Cortex of kidney (tissue), 1 donor: Measurements from ENCODE around the gene AZU1.
"Not testable (repeated sequence)": the region's sequence is repeated elsewhere in the genome, so short reads cannot be mapped to it uniquely, and the experiment has no call there.

ENCODE experiments used
- DNase-seq: peaks from one replicate; lab custom pipeline; 2025; lab: John Stamatoyannopoulos, UW

The AZU1 gene

DNA sequence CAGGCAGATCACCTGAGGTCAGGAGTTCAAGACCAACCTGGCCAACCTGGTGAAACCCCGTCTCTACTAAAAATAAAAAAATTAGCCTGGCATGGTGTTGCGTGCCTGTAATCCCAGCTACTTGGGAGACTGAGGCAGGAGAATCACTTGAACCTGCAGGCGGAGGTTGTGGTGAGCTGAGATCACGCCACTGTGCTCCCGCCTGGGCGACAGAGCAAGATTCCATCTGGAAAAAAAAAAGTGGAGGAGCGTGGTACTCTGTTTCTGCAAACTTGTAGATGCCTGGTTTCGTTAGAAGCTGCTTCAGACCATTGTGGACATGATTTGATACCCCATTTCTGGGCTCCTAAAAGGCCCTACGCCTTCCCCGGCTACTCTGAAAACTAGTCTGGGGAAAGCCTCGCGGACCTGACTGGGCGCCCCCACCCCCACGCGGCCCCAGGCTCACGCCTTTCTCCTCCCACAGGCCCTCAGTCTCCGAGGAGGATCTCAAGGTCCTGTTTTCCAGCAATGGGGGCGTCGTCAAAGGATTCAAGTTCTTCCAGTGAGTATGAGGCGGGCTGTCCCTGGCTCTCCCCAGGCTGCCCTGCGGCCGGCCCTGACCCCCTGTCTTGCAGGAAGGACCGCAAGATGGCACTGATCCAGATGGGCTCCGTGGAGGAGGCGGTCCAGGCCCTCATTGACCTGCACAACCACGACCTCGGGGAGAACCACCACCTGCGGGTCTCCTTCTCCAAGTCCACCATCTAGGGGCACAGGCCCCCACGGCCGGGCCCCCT lies 17.4 kb upstream of the AZU1 start:
- no peak for DNase-seq

DNA sequence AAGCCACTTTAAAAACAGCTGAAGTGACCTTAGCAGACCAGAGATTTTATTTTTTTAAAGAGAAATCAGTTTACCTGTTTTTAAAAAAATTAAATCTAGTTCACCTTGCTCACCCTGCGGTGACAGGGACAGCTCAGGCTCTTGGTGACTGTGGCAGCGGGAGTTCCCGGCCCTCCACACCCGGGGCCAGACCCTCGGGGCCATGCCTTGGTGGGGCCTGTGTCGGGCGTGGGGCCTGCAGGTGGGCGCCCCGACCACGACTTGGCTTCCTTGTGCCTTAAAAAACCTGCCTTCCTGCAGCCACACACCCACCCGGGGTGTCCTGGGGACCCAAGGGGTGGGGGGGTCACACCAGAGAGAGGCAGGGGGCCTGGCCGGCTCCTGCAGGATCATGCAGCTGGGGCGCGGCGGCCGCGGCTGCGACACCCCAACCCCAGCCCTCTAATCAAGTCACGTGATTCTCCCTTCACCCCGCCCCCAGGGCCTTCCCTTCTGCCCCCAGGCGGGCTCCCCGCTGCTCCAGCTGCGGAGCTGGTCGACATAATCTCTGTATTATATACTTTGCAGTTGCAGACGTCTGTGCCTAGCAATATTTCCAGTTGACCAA lies 16.7 kb upstream of the AZU1 start:
- no peak for DNase-seq

DNA sequence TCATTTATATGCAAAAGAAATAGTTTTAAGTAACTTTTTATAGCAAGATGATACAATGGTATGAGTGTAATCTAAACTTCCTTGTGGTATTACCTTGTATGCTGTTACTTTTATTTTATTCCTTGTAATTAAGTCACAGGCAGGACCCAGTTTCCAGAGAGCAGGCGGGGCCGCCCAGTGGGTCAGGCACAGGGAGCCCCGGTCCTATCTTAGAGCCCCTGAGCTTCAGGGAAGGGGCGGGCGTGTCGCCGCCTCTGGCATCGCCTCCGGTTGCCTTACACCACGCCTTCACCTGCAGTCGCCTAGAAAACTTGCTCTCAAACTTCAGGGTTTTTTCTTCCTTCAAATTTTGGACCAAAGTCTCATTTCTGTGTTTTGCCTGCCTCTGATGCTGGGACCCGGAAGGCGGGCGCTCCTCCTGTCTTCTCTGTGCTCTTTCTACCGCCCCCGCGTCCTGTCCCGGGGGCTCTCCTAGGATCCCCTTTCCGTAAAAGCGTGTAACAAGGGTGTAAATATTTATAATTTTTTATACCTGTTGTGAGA lies 16.1 kb upstream of the AZU1 start:
- DNase-seq = no peak

DNA sequence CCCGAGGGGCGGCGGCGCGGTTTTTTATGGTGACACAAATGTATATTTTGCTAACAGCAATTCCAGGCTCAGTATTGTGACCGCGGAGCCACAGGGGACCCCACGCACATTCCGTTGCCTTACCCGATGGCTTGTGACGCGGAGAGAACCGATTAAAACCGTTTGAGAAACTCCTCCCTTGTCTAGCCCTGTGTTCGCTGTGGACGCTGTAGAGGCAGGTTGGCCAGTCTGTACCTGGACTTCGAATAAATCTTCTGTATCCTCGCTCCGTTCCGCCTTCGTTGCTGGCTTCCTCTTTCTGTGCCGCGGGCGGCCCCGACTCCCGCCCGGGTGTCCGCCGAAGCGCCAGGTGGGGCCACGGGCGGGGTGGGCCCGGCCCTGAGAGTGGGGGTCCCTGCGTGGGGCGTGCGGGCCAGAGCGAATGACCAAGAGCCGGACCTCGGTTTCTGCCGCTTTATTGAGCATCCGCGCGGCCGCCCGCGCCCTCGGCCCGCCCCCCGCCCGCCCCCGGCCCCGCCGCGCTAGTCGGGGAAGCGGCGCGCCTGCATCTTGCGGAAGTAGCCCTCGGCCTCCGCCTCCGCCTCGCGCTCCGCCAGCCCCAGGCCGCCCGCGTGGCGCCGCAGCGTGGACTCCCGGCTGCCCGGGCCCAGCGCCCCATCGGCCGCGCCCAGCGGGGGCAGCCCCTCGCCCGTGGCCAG lies 15.4 kb upstream of the AZU1 start:
- DNase-seq = no peak

DNA sequence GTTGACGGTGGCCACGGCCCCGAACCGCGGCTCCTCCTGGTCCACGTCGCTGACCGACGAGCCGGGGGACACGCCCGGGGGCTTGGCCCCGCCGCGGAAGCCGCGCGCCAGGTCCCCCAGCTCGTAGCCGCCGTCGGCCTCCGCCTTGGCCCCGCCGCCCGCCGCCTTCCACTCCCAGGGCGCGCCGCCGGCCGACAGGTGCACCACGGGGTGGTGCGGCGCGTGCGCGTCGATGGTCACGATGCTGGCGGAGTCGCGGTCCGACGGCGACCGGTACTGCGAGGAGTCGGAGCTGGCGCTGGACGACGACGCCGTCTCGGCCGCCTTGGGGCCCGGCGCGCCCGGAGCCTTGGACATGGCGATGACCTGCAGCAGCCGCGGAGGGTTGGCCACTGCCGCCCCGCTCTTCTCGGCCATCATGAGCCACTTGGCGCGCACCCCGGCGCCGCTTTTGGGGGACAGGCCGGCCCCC lies 14.9 kb upstream of the AZU1 start:
- DNase-seq = no peak

DNA sequence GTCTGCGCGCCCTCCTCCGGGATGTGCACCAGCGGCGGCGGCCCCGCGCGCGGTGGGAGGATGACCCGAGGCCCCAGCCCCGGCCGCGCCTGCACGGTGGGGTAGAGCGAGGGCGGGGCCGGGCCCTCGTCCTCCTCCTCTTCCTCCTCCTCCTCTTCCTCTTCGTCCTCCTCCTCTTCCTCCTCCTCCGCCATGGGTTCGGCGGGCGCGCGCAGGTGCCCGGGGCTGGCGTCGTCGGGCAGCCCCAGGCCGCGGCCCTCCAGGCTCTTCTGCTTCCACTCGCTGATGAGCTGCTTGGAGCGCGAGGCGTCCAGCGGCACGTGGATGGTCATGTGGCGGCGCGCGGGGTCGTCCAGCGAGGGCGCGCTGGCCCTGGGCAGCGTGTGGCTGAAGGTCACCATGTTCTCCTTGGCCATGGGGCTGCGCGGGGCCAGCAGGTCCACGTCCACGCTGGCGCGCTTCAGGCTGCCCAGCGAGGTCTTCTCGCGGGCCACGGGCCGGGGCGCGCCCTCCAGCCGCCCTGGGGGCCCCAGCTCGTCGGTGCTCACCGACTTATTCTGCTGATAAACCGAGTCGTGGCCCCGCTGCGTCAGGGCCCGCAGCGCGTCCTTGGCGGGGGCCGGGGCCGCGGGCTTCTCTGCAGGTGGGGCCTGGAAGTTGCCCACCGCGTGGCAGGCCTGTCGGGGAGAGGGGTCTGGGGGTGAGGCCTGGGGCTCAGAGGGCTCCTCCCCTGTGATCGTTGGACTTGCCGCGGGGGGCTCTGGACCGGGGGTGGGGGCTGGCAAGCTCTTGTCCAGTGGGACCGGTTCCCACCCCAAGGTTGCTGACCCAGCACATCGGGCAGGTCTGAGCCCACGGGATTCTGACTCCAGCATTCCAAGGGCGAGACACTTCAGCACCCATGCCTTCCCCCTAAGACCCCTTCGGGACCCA lies 14.2 kb upstream of the AZU1 start:
- no peak for DNase-seq

DNA sequence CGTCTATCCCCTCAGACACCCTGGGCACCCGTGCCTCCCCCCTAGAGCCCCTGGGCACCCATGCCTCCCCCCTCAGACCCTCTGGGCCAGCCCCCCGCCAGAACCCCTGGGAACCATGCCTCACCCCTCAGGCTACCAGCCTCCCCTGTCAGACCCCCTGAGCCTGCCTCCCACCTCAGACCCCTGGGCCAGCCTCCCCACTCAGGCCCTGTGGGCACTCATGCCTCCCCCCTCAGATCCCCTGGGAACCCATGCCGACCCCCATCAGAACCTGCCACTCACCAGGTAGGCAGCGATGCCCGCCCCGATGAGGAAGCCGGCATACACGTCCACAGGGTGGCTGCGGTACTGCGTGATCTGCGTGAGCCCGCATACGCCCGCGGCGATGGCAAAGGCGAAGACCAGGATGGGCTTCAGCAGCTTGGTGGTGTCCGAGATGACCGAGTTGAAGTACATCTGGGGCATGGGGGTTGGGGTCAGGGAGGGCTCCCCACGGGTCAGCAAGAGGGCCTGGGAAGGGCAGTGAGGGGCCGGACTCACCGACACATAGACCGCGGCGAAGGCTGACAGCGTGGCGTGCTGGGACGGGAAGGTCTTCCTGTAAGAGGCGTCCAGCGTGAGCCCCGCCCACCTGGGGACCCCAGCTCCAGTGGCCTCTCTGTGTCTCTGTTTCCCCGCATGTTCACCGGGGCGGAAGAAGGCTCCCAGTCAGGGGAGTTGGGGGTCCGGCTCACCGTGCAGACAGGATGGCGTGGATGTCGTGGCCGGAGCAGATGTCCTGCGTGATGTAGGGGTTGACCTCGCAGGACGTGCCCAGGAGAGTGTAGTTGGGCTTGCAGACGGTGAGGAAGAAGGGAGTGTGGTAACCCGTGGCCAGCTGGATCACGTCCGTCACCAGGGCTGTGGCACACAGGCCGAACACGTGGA lies 13.2 kb upstream of the AZU1 start:
- no peak for DNase-seq

DNA sequence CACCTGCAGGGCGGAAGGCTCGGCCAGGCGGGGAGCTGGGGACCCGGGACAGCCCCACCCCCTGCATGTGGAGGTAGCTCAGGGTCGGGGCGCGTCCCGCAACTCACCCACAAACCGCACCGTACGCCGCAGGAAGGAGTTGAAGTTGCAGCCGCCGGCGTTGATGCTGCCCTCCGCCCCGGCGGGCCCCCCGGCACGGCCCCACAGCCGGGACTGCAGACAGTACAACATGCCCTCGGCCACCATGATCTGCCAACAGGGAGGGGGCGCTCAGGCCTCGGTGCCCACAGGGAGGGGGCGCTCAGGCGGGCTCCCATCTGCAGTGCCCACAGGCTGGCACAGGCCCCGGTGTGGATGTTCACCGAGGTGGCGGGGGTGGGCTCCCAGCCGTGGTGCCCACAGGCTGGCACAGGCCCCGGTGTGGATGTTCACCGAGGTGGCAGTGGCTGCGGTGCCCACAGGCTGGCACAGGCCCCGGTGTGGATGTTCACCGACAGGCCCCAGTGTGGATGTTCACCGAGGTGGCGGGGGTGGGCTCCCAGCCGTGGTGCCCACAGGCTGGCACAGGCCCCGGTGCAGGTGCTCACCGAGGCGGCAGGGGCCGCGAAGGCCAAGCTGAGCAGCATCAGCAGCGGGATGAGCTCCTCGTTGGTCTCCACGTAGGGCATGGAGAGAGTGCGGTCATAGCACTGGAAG lies 12.4 kb upstream of the AZU1 start:
- DNase-seq = no peak

DNA sequence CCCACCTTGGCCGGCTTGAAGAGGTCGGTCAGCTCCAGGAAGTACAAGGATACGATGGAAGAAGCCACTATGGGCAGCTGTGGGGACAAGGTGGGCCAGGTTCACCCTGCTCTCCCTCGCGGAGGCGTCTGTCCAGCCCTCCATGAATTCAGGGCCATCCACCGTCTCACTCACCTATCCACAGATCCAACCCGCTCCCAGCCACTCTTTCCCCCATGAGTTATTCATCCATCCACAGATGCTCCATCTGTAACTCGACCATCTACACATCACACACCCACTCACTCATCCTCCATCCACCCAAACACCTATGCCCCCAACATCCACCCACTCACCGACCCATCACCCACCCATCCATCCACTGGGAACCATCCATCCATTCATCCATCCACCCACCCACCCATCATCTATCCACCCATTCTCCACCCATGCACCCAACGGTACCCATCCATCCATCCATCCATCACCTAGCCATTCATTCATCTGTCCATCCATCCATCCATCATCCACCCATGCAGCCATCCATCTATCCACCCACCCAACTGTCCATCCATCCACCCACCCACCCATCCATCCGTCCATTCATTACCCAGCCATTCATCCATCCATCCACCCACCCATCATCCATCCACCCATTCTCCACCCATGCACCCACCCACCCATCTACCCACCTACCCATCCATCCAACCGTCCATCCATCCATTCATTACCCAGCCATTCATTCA lies 11.7 kb upstream of the AZU1 start:
- DNase-seq = no peak

DNA sequence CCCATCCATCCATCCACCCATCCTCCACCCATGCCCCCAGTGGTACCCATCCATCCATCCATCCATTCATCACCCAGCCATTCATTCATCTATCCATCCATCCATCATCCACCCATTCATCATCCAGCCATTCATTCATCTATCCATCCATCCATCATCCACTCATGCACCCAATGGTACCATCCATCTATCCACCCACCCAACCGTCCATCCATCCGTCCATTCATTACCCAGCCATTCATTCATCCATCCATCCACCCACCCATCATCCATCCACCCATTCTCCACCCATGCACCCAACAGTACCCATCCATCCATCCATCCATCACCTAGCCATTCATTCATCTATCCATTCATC lies 11.2 kb upstream of the AZU1 start:
- DNase-seq = no peak

DNA sequence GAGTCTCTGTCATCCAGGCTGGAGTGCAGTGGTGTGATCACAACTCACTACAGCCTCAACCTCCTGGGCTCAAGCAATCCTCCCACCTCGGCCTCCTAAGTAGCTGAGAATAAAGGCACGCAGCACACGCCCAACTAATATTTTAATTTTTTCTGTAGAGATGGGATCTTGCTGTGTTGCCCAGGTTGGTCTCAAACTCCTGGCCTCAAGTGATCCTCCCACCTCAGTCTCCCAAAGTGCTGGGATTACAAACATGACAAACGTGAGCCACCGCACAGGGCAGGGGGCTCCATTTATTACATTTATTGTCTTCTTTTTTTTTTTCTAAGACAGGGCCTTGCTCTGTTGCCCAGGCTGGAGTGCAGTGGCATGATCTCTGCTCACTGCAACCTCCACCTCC lies 7.4 kb upstream of the AZU1 start:
- not testable (repeated sequence) for DNase-seq

DNA sequence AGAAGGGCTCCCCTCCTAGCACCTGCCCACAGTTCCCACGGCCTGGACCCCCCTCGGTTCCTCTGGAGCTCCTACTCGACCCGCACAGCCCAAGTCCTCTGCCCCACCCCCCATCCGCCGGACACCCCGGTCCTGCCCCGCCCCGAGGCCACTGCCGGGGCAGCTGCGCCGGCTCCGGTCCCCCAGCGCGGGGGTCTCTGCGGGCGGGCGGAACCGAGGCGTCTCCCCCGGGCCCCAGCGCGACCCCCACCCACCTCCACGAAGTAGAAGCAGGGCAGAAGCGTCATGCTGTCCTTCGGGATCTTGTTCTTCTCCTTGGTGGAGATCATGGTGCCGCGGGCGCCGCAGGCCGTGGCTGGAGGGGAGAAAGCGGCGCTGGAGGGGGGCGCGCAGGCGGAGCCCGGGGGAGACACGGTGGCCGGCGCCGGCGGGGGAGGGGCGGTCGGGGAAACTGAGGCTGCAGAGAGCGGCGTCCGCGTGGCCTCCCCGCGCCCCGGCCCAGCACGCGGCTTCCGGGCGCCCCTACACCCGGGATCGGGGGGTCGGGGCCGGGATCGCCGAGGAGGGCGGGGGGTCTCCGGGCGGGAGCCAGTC lies 6.3 kb upstream of the AZU1 start:
- DNase-seq = no peak

DNA sequence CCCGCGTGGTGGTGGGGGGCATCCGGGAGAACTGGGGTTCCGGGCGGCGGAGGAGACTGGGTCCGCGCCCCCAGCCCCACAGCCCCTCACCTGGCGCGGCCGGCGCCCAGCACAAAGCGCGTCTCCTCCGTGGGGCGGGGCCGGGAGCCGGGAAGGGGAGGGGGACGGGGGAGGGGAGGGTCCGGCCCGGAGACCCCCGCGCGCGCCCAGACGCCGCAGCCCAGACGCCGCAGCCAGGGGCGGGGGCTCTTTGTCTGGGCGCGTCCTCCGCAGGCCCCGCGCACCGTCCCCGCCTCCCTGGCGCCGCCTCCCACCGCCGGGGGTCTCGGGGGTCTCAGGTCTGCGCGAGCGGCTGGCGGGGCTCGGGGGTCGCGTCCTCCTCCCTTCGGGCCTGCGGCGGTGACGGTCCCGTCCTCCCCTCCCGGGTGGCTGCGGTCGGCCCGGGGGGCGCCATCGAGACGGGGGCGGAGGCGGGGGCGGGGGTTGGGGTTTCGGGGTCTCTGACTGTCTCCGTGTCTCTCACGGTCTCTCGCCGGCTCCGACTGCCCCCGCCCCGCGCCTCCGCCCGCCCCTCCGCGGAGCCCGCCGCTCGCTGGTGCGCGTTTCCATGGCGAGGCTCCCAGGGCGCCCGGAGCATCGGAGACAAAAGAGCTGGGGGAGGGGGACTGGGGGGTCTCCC lies 5.7 kb upstream of the AZU1 start, which contains the start of gene PLPPR3:
TSS of gene PLPPR3 (minus strand) at position 131 of the 679 bp plus-strand sequence. CDS start 396 bp downstream, outside the sequence.
- DNase-seq = no peak

DNA sequence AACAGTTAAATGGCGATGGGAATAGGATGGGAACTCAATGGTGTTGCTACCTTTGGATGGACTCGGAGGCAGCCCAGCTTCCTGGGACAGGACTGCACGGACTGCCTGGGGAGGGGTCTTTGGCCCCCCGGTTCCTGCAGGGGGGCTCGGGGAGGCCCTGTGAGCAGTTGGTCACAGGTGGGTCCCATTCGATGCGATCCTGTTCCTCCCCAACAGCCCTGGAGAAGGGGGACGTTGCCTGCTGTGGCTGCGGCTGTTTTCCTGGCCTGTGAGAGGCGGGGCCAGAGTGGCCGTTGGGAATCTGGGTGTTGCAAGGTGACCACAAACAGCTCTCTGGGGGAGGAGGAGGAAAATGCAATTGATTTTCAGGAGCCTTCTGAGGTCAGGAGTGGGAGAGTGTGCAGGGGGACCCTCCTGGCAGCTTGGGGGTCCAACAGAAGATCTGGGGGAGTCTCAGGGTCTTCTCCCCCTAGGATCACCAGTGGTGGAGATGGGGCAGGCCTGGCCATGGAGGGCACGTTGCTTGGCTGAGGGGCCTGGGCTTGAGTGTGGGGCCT lies 4.0 kb upstream of the AZU1 start:
- DNase-seq = no peak

DNA sequence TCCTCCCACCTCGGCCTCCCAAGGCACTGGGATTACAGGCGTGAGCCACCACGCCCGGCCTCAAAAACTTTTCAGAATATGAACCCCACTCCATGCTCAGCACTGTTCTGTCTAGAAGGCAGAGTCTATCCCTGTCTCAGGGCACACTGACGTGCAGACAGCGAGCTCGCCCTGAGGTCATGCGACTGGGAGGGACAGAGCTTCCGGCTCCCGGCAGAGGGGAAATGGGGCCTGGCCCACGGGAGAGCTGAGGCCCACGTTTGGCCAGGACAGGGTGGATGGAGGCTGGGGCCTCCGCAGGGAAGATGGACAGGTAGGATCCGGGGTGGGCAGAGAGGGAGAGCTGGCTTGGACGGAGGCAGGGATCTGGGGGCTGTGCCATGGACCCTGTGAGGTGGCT lies 2.8 kb upstream of the AZU1 start:
- no peak for DNase-seq

DNA sequence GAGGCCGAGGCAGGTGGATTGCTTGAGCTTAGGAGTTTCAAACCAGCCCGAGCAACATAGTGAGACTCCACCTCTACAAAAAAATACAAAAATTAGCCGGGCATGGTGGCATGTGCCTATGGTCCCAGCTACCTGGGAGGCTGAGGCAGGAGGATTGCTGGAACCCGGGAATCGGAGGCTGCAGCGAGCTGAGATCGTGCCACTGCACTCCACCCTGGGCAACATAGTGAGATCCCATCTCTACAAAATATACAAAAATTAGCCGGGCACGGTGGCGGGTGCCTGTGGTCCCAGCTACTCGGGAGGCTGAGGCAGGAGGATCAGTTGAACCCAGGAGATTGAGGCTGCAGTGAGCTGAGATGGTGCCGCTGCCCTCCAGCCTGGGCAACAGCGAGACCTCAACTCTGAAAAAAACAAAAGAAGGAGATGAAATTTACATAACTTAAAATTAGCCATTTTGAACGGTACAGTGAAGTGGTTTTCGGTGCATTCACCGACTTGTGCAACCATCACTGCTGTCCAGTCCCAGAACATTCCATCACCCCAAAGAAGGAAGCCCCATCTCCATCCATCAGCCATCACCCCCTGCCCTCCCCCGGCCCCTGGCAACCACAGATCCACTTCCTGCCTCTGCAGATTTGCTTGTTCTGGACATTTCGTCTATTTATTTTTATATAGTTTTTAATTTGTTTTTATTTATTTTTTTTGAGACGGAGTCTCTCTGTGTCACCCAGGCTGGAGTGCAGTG lies 1.6 kb upstream of the AZU1 start:
- no peak for DNase-seq

DNA sequence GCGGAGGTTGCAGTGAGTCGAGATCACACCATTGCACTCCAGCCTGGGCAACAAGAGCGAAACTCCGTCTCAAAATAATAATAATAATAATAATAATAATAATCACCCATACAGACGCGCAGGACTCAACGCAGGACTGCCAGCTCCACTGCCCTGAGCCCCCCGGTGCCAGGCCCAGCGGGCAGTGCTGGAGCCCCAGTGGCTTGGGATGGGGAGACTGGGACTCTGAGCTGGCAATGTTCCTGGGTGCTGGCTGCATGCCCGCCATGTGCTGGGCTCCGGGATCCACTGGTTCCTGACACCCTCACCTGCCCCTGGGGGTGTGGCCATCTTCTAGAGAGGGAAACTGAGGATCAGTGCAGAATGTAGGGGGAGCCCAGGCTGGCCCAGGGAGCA lies 325 bp upstream of the AZU1 start:
- DNase-seq = no peak
